ENCODE data around the gene DES. TPM values are rescaled to one million over a fixed set of nuclear protein-coding genes. Genes with fewer than 3 reads are reported as not detected.

DES gene
- polyA plus RNA-seq, 1 experiment, result 19.8 TPM

DNA sequence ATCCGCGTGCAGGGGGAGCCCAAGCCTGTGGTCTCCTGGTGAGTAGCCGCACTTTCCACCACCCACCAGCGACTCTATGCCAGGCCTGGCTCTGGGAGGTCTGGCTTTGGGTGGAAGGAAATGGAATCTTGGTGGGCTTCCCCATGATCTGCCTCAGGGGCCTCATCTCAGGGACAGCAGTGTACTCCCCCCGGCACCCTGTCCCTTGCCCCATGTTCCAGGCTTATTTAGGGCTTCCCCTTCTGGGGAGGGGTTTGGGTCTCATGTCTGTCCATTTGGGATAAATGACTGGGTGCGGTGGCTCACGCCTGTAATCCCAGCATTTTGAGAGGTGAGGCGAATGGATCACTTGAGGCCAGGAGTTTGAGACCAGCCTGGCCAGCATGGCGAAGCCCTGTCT, 44.2 kb downstream of the DES start:
- CTCF ChIA-PET, result interaction anchor here (1.0 to 4.2 kb wide), 6 partner anchors 13 to 67 kb away, joined by 4 to 39 read pairs (median 9); no protein-coding TSS in a partner anchor
- TF ChIP-seq, protein P1, sequence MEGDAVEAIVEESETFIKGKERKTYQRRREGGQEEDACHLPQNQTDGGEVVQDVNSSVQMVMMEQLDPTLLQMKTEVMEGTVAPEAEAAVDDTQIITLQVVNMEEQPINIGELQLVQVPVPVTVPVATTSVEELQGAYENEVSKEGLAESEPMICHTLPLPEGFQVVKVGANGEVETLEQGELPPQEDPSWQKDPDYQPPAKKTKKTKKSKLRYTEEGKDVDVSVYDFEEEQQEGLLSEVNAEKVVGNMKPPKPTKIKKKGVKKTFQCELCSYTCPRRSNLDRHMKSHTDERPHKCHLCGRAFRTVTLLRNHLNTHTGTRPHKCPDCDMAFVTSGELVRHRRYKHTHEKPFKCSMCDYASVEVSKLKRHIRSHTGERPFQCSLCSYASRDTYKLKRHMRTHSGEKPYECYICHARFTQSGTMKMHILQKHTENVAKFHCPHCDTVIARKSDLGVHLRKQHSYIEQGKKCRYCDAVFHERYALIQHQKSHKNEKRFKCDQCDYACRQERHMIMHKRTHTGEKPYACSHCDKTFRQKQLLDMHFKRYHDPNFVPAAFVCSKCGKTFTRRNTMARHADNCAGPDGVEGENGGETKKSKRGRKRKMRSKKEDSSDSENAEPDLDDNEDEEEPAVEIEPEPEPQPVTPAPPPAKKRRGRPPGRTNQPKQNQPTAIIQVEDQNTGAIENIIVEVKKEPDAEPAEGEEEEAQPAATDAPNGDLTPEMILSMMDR (IDR thresholded peaks at IDR 0.05; ENCODE audit: low read depth, low read length), result no peak
- no peak for DNase-seq (ENCODE audit: low read depth, low spot score)
- no peak overlapping the region for H3K4me3 ChIP-seq (ENCODE audit: low read depth, low read length)
- no peak overlapping the region for H3K27ac ChIP-seq (ENCODE audit: low read depth, low read length)
- POLR2A ChIA-PET, result interaction anchor here (1.4 kb wide), 1 partner anchor 9 kb away, joined by 5 read pairs; no protein-coding TSS in a partner anchor
- no peaks in the 10 kb centered on the region; the same call in 1 of the 2 replicates for H3K9me3 ChIP-seq (ENCODE audit: control insufficient read depth, insufficient read depth, low read length)
- no peaks in the 10 kb centered on the region for H3K27me3 ChIP-seq (ENCODE audit: control insufficient read depth, insufficient read depth, low read length)

DNA sequence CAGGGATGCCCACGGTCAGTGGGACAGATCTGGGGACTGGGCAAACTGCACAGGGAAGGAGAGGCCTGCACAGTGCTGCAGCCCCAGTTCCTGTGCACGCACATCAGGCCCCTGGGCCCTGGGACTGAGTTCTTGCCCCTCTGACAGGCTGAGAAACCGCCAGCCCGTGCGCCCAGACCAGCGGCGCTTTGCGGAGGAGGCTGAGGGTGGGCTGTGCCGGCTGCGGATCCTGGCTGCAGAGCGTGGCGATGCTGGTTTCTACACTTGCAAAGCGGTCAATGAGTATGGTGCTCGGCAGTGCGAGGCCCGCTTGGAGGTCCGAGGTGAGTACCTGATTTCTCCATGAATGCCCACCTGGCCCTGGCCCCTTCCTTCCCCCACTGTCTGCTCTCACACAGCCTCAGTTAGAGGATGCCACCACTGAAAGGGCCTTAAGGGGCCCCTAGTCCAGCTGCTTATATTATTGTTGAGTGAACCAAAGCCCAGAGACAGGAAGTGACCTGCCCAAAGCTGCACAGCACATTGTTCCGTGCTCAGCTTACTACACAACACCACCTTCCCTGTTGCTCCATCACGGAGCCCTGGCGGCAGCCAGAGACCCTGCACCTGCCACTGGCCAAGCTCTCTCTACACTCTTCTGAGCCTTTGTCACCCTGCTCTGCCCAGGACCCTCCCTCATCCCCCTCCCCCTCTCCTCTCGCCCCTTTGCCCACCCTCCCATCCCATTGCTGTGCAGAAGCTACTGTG, 46.3 kb downstream of the DES start:
- Histone ChIP-seq H3K9me3 (ENCODE audit: control insufficient read depth, insufficient read depth, low read length) (no peaks in the 10 kb centered on the region; the same call in 1 of the 2 replicates), H3K27ac (ENCODE audit: low read depth, low read length) (no peak overlapping the region), H3K4me3 (ENCODE audit: low read depth, low read length) (no peak overlapping the region), H3K27me3 (ENCODE audit: control insufficient read depth, insufficient read depth, low read length) (no peaks in the 10 kb centered on the region)
- TF ChIP-seq, protein P1 (IDR thresholded peaks at IDR 0.05; ENCODE audit: low read depth, low read length), result no peak
- POLR2A ChIA-PET, result interaction anchor here (1.8 kb wide), 1 partner anchor 11 kb away, joined by 7 read pairs; no protein-coding TSS in a partner anchor
- no peak for DNase-seq (ENCODE audit: low read depth, low spot score)
- CTCF ChIA-PET, result interaction anchor here (0.6 to 4.2 kb wide), 9 partner anchors 10 to 65 kb away, joined by 3 to 39 read pairs (median 5); a partner anchor contains a TSS

DNA sequence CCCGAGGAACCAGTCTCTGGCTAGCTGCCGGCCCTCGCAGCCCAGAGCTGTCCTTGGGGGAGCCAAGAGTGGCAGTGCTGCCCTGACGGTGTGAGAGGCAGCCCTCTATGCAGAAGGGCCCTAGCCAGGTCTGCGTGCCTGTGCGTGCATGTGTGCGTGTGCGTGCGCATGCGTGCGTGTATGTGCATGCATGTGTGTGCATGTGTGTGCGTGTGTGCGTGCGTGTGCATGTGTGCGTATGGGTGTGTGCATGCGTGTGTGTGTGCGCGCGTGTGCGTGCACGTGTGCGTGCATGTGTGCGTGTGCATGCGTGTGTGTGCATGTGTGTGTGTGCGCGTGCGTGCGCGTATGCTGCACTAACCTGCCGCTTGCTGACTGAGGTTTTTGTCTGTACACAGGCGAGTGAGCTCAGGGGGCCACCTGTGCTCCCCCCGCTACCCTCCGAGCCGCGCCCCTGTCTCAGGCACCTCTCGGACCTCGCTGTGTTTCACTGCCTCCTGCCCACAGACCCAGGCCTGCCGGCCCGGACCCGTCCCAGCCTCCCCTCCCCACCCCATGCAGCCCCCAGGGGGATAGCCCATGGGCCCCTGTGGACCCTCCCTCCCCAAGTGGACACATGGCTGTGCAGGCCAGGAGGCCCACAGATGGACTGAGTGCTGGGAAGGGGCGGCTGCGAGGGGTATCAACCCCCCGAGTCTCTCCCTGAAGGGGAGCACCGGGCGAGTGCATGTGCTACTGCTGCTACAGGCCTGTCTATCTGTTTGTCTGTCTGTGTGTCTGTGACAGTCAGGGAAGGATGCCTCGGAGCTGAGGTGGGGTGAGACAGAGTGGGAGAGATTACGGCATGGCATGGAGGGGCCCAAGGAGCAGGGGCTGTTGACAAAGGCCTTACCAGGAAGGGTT, 47.7 kb downstream of the DES start:
- Histone ChIP-seq H3K4me3 (ENCODE audit: low read depth, low read length) (no peak overlapping the region), H3K27ac (ENCODE audit: low read depth, low read length) (no peak overlapping the region), H3K27me3 (ENCODE audit: control insufficient read depth, insufficient read depth, low read length) (no peaks in the 10 kb centered on the region), H3K9me3 (ENCODE audit: control insufficient read depth, insufficient read depth, low read length) (no peaks in the 10 kb centered on the region; the same call in 1 of the 2 replicates)
- TF ChIP-seq, protein P1 (IDR thresholded peaks at IDR 0.05; ENCODE audit: low read depth, low read length), result no peak
- ChIA-PET CTCF (interaction anchor here (4.2 kb wide), 1 partner anchor 11 kb away, joined by 39 read pairs; no protein-coding TSS in a partner anchor), POLR2A (no interaction called here)
- DNase-seq (ENCODE audit: low read depth, low spot score), result no peak

DNA sequence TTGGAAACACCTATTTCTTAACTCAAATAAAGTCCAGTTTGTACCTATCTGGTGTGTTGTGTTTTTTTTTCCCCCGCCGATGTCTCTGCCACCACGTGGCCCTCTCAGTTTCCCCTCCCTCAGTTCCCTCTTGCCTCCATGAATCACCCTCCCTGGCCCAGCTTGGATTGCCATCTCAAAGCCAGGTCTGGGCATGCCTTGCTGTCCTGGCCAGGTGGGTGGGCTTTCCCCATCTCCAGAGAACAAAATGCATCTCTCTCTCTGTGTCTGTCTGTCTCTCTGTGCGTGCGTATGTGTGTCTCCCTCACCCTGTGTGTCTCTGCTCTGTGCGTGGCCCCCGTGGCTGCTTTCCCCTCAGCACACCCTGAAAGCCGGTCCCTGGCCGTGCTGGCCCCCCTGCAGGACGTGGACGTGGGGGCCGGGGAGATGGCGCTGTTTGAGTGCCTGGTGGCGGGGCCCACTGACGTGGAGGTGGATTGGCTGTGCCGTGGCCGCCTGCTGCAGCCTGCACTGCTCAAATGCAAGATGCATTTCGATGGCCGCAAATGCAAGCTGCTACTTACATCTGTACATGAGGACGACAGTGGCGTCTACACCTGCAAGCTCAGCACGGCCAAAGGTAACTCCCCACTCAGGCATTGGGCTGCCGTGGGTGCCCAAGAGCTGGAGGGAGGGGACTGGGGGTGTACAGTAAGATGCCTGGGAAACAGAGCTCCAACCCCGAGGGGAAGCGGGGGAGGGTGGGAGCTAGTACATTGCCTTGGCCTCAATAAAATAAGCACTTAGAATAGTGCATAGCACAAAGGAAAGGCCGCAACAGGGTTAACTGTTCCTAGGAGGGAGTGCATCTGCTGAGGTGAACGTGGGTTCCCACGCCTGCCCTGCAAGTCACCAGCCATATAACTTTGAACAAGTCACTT, 48.9 kb downstream of the DES start:
- no peak overlapping the region for H3K4me3 ChIP-seq (ENCODE audit: low read depth, low read length)
- ChIA-PET POLR2A (no interaction called here), CTCF (interaction anchor here (1.7 to 2.0 kb wide), 3 partner anchors 9 to 63 kb away, joined by 5 to 14 read pairs (median 10); no protein-coding TSS in a partner anchor)
- TF ChIP-seq, protein P1 (IDR thresholded peaks at IDR 0.05; ENCODE audit: low read depth, low read length), result no peak
- H3K9me3 ChIP-seq (ENCODE audit: control insufficient read depth, insufficient read depth, low read length), result no peaks in the 10 kb centered on the region; the same call in 1 of the 2 replicates
- H3K27ac ChIP-seq (ENCODE audit: low read depth, low read length), result peak overlapping the region; percentile 21
- H3K27me3 ChIP-seq (ENCODE audit: control insufficient read depth, insufficient read depth, low read length), result no peaks in the 10 kb centered on the region
- DNase-seq (ENCODE audit: low read depth, low spot score), result no peak
